HEK293 (cell line): ENCODE data around the gene FMO2.

ENCODE experiments used
- CTCF ChIA-PET: fragments of 350-600 bp; formaldehyde crosslinking; extraction: SDS; loops from one replicate; lab custom pipeline; 2021; ENCODE audit warnings: antibody characterized with exemption; lab: Yijun Ruan, JAX
- POLR2A ChIA-PET: fragments of 300-600 bp; formaldehyde crosslinking; extraction: SDS; loops from one replicate; lab custom pipeline; 2020; ENCODE audit warnings: antibody characterized with exemption, inconsistent platforms; lab: Yijun Ruan, JAX
- H3K27ac ChIP-seq: fragments of 200-500 bp; sonication (Bioruptor generic); 2 replicates; pipeline ENCODE4 v1.5.1; 2014; ENCODE audit warnings: low read depth, low read length, control low read depth, inconsistent platforms; ENCODE audit errors: extremely low read depth
- H3K36me3 ChIP-seq, 2 experiments: fragments of 200-500 bp in 1 of 2; sonication (Bioruptor generic) in 1 of 2; 1 replicate in 1 of 2; 2 replicates in 1 of 2; pipeline ENCODE4 v1.5.1; 2014 to 2017; ENCODE audit warnings: inconsistent platforms in 2 of 2, low read length in 2 of 2; ENCODE audit not compliant: control insufficient read depth in 2 of 2, insufficient read depth in 1 of 2
- H3K4me1 ChIP-seq: fragments of 200-500 bp; sonication (Bioruptor generic); 2 replicates; pipeline ENCODE4 v1.5.1; 2014; ENCODE audit warnings: mild to moderate bottlenecking, low read length, inconsistent platforms; ENCODE audit not compliant: control insufficient read depth, insufficient read depth
- H3K4me3 ChIP-seq: 2 replicates; pipeline ENCODE4 v1.5.1; 2011; ENCODE audit warnings: low read depth, mild to moderate bottlenecking, control low read depth, low read length, moderate library complexity
- H3K9me3 ChIP-seq: fragments of 200-500 bp; sonication (Bioruptor generic); 2 replicates; pipeline ENCODE4 v1.5.1; 2014; ENCODE audit warnings: low read depth, low read length, inconsistent platforms; ENCODE audit not compliant: control insufficient read depth, insufficient read depth
- CTCF ChIP-seq: fragments of 450-650 bp; formaldehyde crosslinking; IDR thresholded peaks from 2 replicates; pipeline ENCODE4 v1.5.1; 2016; ENCODE audit warnings: missing biosample characterization, missing genetic modification characterization
- FEZF1 ChIP-seq: fragments of 450-650 bp; formaldehyde crosslinking; IDR thresholded peaks from 2 replicates; pipeline ENCODE4 v1.5.1; 2016; ENCODE audit warnings: missing biosample characterization, missing genetic modification characterization
- HIC1 ChIP-seq: fragments of 450-650 bp; formaldehyde crosslinking; IDR thresholded peaks from 2 replicates; pipeline ENCODE4 v1.5.1; 2016; ENCODE audit warnings: missing biosample characterization, missing genetic modification characterization
- KLF1 ChIP-seq: fragments of 450-650 bp; formaldehyde crosslinking; IDR thresholded peaks from 2 replicates; pipeline ENCODE4 v1.5.1; 2016; ENCODE audit warnings: missing biosample characterization, missing genetic modification characterization
- KLF10 ChIP-seq: fragments of 450-650 bp; IDR thresholded peaks from 2 replicates; pipeline ENCODE4 v1.5.1; 2018; ENCODE audit warnings: missing biosample characterization, mild to moderate bottlenecking, missing genetic modification characterization
- YY2 ChIP-seq: fragments of 450-650 bp; formaldehyde crosslinking; IDR thresholded peaks from 2 replicates; pipeline ENCODE4 v1.5.1; 2016; ENCODE audit warnings: missing biosample characterization, missing genetic modification characterization
- ZBTB11 ChIP-seq: fragments of 450-650 bp; formaldehyde crosslinking; conservative IDR thresholded peaks from 2 replicates; pipeline ENCODE4 v1.5.1; 2016; ENCODE audit warnings: low read depth, missing biosample characterization, missing genetic modification characterization
- ZBTB8A ChIP-seq: fragments of 450-650 bp; formaldehyde crosslinking; IDR thresholded peaks from 2 replicates; pipeline ENCODE4 v1.5.1; 2016; ENCODE audit warnings: missing biosample characterization, missing genetic modification characterization
- ZNF155 ChIP-seq: fragments of 450-650 bp; formaldehyde crosslinking; IDR thresholded peaks from 2 replicates; pipeline ENCODE4 v1.5.1; 2016; ENCODE audit warnings: missing biosample characterization, missing genetic modification characterization
- ZNF529 ChIP-seq: fragments of 450-650 bp; formaldehyde crosslinking; IDR thresholded peaks from 2 replicates; pipeline ENCODE4 v1.5.1; 2017; ENCODE audit warnings: missing genetic modification characterization, missing biosample characterization; ENCODE audit not compliant: insufficient replicate concordance
- ZNF558 ChIP-seq: fragments of 450-650 bp; formaldehyde crosslinking; IDR thresholded peaks from 2 replicates; pipeline ENCODE4 v1.5.1; 2016; ENCODE audit warnings: missing biosample characterization, missing genetic modification characterization
- ZNF626 ChIP-seq: fragments of 450-650 bp; sonication (Bioruptor Pico); formaldehyde crosslinking; IDR thresholded peaks from 2 replicates; pipeline ENCODE4 v1.5.1; 2018; ENCODE audit warnings: missing biosample characterization, missing genetic modification characterization, inconsistent platforms
- ZNF704 ChIP-seq: fragments of 450-650 bp; formaldehyde crosslinking; IDR thresholded peaks from 2 replicates; pipeline ENCODE4 v1.5.1; 2016; ENCODE audit warnings: missing biosample characterization, missing genetic modification characterization
- ZSCAN18 ChIP-seq: fragments of 450-650 bp; formaldehyde crosslinking; IDR thresholded peaks from 2 replicates; pipeline ENCODE4 v1.5.1; 2016; ENCODE audit warnings: missing biosample characterization, missing genetic modification characterization
- ZSCAN23 ChIP-seq: fragments of 450-650 bp; formaldehyde crosslinking; IDR thresholded peaks from 2 replicates; pipeline ENCODE4 v1.5.1; 2016; ENCODE audit warnings: missing biosample characterization, missing genetic modification characterization

FMO2 gene

GRCh38 chr1:171213559-171214454 is 28.7 kb downstream of the FMO2 start:
- Histone ChIP-seq H3K36me3 (no peaks in the 10 kb centered on the region), H3K9me3 (no peaks in the 10 kb centered on the region), H3K4me1 (no peaks in the 10 kb centered on the region), H3K4me3 (no peak overlapping the region), H3K27ac (no peak overlapping the region)
- ChIA-PET POLR2A (no interaction called here), CTCF (interaction anchor here (0.6 kb wide), 2 partner anchors 29 to 329 kb away, joined by 3 read pairs; no protein-coding TSS in a partner anchor)
- TF ChIP-seq ZBTB8A (tag by site-specific recombination) (no peak), HIC1 (tag by site-specific recombination) (no peak), KLF1 (tag by site-specific recombination) (no peak), ZNF704 (tag by site-specific recombination) (no peak), CTCF (tag by site-specific recombination) (no peak), ZNF529 (no peak), ZNF558 (no peak), ZSCAN23 (tag by site-specific recombination) (no peak), ZNF626 (tag by site-specific recombination) (no peak), KLF10 (no peak), ZSCAN18 (no peak), ZNF155 (tag by site-specific recombination) (no peak), YY2 (tag by site-specific recombination) (no peak), FEZF1 (tag by site-specific recombination) (no peak), ZBTB11 (no peak)
